ENCODE results near the gene RASA3.

DNA sequence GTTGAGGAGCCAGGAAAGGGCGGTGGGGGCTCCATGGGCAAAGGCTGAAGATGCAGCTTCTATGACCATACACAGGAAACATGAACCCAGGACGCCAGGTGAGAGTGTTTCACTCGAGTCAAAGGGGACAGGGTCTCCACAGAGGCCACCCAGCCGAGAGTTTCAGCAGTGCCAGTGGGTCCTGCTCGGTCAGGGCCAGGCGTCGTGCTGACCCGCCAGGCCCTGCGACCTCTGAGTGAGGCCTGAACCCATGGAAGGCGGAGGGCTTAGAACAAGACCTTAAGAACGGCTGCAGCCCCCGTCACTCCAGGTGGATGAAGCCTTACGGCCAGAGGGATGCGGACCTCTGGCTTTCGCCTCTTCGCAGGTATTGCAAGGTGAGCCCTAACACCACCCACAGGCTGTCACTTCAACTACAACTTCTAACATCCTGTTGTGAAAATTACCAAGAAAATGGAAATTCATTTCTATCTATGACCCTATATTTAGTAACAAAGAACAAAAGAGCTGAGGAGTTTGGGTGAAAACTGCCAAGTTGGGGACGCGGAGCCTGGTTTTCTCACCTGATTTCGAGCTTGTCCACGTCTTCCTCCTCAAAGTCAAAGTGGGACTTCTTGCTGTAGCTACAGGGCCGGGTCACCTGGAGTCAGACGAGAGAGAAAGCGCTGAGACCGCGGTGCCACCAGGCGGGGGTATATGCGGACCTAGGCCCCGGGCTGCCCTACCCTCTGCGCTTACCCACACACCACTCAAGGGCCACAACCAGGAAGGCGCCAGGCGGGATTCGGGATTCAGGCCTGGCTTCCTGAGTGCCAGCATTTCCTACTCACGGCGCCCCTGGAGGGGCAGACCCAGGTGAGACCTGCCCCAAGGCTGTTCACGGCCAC is 108.5 kb downstream of the RASA3 start:
- TF ChIP-seq, protein P1, sequence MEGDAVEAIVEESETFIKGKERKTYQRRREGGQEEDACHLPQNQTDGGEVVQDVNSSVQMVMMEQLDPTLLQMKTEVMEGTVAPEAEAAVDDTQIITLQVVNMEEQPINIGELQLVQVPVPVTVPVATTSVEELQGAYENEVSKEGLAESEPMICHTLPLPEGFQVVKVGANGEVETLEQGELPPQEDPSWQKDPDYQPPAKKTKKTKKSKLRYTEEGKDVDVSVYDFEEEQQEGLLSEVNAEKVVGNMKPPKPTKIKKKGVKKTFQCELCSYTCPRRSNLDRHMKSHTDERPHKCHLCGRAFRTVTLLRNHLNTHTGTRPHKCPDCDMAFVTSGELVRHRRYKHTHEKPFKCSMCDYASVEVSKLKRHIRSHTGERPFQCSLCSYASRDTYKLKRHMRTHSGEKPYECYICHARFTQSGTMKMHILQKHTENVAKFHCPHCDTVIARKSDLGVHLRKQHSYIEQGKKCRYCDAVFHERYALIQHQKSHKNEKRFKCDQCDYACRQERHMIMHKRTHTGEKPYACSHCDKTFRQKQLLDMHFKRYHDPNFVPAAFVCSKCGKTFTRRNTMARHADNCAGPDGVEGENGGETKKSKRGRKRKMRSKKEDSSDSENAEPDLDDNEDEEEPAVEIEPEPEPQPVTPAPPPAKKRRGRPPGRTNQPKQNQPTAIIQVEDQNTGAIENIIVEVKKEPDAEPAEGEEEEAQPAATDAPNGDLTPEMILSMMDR (IDR thresholded peaks at IDR 0.05; ENCODE audit: poor library complexity, severe bottlenecking), result no peak
- TF ChIP-seq RAD21 (conservative IDR thresholded peaks at IDR 0.05), result no peak
